ENCODE measurements around the gene HNF1B.
A peak's percentile ranks its signal among the peaks of the same experiment; 100 is the strongest.

Gene HNF1B

DNA sequence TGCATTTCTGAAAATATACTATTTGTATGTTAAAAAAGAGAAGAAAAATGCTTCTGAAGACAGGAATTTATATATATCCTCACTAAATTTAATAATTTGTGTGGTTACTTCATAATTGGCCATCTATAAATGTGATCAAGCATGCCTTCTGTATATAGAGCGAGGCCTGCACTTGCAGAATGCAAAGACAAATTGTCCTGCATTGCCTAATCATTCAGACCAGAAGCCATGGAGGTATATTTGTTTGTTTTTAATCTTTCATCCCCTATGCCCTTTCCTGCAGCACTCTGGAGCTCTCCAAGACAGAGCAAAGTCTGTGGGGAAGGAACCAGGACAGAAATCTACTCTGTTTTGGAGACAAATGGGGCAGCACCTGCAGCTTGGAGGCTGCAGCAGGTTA is 77.8 kb downstream of the HNF1B start:
- Histone ChIP-seq H3K9ac (ENCODE audit: low read length) (no peak overlapping the region), H3K4me3 (ENCODE audit: low read length) (no peak overlapping the region), H3K27ac (ENCODE audit: low read depth, low read length) (no peak overlapping the region), H3K36me3 (ENCODE audit: control insufficient read depth, insufficient read depth, low read length) (no peaks in the 10 kb centered on the region), H3K4me1 (ENCODE audit: control insufficient read depth, insufficient read depth, low read length) (no peaks in the 10 kb centered on the region), H3K27me3 (ENCODE audit: control insufficient read depth, insufficient read depth, low read length) (no peaks in the 10 kb centered on the region)

DNA sequence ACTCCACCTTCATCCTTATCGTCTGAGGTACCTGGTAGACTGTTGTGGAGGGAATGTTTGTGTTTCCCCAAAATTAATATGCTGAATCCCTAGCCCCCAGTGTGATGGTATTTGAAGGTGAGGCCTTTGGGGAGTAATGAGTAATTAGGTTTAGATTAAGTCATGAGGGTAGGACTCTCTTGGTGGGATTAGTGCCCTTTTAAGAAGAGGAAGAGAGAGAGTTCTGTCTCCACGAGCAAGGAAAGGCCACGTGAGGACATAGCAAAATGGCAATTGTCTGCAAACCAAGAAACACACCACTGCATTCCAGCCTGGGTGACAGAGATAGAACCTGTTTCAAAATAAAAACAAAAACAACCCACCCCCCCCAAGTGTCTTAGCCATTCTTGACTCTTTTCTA is 80.6 kb downstream of the HNF1B start:
- Histone ChIP-seq H3K27ac (ENCODE audit: low read depth, low read length) (no peak overlapping the region), H3K27me3 (ENCODE audit: control insufficient read depth, insufficient read depth, low read length) (no peaks in the 10 kb centered on the region), H3K36me3 (ENCODE audit: control insufficient read depth, insufficient read depth, low read length) (no peaks in the 10 kb centered on the region), H3K4me1 (ENCODE audit: control insufficient read depth, insufficient read depth, low read length) (no peaks in the 10 kb centered on the region), H3K4me3 (ENCODE audit: low read length) (no peak overlapping the region), H3K9ac (ENCODE audit: low read length) (no peak overlapping the region)

DNA sequence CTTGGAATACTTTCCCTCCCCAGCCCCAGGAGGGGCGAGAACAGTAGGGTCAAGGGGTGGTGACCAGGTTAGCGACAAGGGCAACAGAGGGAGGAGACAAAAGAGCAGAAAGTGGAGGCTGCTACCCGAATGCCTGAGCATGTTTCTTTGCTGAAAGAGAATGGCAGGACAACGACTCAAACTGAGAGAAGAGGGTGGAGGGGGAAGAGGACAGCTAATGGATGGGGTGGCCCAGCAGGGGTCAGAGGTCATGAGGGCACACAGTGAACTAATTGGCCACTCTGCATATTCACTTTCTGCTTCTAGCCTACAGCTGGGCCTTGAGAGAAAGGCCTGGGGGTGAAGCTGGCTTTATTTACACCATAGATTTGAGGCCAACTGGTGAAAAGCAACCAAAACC is 82.5 kb downstream of the HNF1B start:
- Histone ChIP-seq H3K4me1 (ENCODE audit: control insufficient read depth, insufficient read depth, low read length) (no peaks in the 10 kb centered on the region), H3K27me3 (ENCODE audit: control insufficient read depth, insufficient read depth, low read length) (no peaks in the 10 kb centered on the region), H3K9ac (ENCODE audit: low read length) (no peak overlapping the region), H3K36me3 (ENCODE audit: control insufficient read depth, insufficient read depth, low read length) (no peaks in the 10 kb centered on the region), H3K27ac (ENCODE audit: low read depth, low read length) (no peak overlapping the region), H3K4me3 (ENCODE audit: low read length) (no peak overlapping the region)

DNA sequence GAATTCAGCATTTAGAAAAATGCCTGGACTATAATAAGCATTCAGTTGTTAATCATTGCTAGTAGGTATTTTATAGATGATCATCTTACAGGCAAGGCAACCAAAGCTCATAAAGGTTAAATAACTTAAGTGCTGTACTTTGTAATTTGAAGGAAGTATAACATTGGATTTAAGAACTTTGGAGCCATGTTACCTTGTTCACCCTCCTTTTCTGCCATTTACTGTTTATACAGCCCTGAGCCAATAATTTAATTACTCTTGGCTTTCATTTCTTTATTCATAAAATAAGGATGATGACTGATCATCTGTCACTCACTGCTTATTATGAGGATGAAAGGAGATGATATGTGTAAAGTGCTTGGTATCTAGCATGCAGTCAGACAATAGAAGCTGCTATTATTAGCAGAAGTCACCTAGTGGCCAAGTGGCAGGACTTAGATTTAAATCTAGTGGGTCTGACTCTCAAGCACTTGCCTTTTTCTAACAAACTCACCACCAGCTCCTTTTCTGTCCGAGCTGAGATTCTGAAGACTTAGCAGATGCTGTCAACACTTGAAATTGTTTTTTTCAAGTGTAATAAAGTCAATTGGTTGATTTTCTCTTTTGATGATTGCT is 83.4 kb downstream of the HNF1B start:
- no peaks in the 10 kb centered on the region for H3K36me3 ChIP-seq (ENCODE audit: control insufficient read depth, insufficient read depth, low read length)
- no peaks in the 10 kb centered on the region for H3K27me3 ChIP-seq (ENCODE audit: control insufficient read depth, insufficient read depth, low read length)
- no peaks in the 10 kb centered on the region for H3K4me1 ChIP-seq (ENCODE audit: control insufficient read depth, insufficient read depth, low read length)

DNA sequence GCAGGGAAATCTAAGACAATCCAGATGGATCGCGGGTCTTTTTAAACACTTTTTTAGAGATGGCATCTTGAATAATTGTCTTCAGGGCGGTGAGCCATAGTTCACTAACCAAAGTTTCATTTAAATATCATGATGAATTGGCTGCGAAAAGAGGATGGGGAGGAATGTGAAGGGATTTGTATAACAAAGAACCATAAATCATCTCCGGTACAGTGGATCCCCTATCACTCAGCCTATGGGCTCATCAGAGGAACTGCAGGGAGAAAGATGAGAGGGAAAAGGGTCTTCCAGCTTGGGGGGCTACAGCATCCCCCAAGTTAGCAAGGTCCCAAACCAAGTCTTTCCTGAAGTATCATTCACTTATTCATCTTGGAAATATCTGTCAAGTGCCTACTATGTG is 84.9 kb downstream of the HNF1B start:
- Histone ChIP-seq H3K4me1 (ENCODE audit: control insufficient read depth, insufficient read depth, low read length) (no peaks in the 10 kb centered on the region), H3K36me3 (ENCODE audit: control insufficient read depth, insufficient read depth, low read length) (no peaks in the 10 kb centered on the region), H3K27me3 (ENCODE audit: control insufficient read depth, insufficient read depth, low read length) (no peaks in the 10 kb centered on the region), H3K4me3 (ENCODE audit: low read length) (no peak overlapping the region), H3K9ac (ENCODE audit: low read length) (no peak overlapping the region), H3K27ac (ENCODE audit: low read depth, low read length) (no peak overlapping the region)

More for the DNA sequence above, 83.4 kb downstream of the HNF1B start:
- Histone ChIP-seq H3K27ac (ENCODE audit: low read depth, low read length) (no peak overlapping the region), H3K9ac (ENCODE audit: low read length) (no peak overlapping the region), H3K4me3 (ENCODE audit: low read length) (no peak overlapping the region)

DNA sequence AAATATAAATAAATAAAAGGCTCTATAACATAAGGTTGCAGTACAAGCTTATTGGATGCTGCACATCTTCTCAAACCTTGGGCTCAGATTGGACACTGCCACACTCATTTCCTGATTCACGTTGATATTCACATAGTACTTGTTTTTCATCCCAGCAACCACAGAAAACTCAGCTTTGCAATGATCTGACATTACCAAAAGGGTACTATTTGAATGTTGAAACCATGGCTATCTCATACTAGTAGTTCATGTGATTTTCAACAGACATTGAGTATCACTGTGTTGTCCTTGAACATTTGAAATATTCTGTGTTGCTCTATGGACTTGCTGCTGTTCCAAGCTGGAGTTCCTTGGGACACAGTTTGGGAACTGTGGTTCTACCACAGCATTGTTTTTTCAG is 87.7 kb downstream of the HNF1B start:
- no peaks in the 10 kb centered on the region for H3K36me3 ChIP-seq (ENCODE audit: control insufficient read depth, insufficient read depth, low read length)
- no peak overlapping the region for H3K4me3 ChIP-seq (ENCODE audit: low read length)
- no peak overlapping the region for H3K27ac ChIP-seq (ENCODE audit: low read depth, low read length)
- no peaks in the 10 kb centered on the region for H3K27me3 ChIP-seq (ENCODE audit: control insufficient read depth, insufficient read depth, low read length)
- H3K9ac ChIP-seq (ENCODE audit: low read length): no peak overlapping the region
- no peaks in the 10 kb centered on the region for H3K4me1 ChIP-seq (ENCODE audit: control insufficient read depth, insufficient read depth, low read length)

DNA sequence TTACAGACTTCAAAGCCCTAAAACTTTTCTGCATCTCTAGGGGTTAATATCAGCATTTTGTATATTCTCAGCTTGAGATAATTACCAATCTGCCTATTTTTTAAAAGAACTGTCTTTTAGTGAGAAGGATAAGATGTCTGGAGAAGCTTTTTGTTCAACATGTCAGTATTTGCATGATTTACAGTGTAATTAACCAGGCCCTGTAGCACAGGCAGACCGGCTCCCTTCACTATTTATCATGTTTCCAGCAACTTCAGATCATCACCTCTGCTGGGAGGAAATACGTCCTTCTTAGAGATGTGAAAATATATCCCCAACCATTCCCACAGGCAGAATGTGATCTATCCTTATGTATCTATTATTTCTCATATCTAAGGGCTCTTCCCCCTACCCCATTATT is 93.0 kb downstream of the HNF1B start:
- no peak overlapping the region for H3K4me3 ChIP-seq (ENCODE audit: low read length)
- H3K36me3 ChIP-seq (ENCODE audit: control insufficient read depth, insufficient read depth, low read length): no peaks in the 10 kb centered on the region
- no peaks in the 10 kb centered on the region for H3K27me3 ChIP-seq (ENCODE audit: control insufficient read depth, insufficient read depth, low read length)

DNA sequence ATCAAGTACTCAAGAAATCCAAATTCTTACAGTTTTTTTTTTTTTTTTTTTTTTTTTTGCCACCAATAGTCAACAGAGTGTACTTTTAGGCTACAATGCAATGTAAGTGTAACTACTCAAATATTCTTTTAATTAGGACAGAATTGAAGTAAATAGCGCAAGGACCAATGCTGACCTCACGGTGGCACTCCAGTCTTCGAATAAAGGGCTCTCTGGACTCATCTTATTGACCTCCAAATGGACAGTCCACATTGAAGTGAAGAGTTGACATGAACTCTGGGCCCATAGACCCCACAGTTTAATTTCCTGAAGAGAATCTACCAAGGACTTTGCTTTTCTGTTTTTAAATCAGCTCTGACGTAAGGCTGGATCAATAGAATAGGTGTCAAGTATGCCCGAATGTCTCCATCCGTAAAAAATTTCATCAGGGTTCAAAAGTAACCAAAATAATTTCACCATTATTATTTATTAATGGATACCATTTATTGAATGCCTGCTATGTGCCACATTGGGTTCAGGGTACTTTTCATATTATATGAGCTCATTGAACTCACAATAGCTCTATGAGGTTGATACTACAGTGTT is 94.3 kb downstream of the HNF1B start:
- no peak overlapping the region for H3K27ac ChIP-seq (ENCODE audit: low read depth, low read length)
- no peaks in the 10 kb centered on the region for H3K27me3 ChIP-seq (ENCODE audit: control insufficient read depth, insufficient read depth, low read length)
- no peaks in the 10 kb centered on the region for H3K4me1 ChIP-seq (ENCODE audit: control insufficient read depth, insufficient read depth, low read length)
- no peak overlapping the region for H3K9ac ChIP-seq (ENCODE audit: low read length)
- no peaks in the 10 kb centered on the region for H3K36me3 ChIP-seq (ENCODE audit: control insufficient read depth, insufficient read depth, low read length)
- H3K4me3 ChIP-seq (ENCODE audit: low read length): no peak overlapping the region

More for the DNA sequence above, 93.0 kb downstream of the HNF1B start:
- Histone ChIP-seq H3K27ac (ENCODE audit: low read depth, low read length) (no peak overlapping the region), H3K4me1 (ENCODE audit: control insufficient read depth, insufficient read depth, low read length) (no peaks in the 10 kb centered on the region), H3K9ac (ENCODE audit: low read length) (no peak overlapping the region)

DNA sequence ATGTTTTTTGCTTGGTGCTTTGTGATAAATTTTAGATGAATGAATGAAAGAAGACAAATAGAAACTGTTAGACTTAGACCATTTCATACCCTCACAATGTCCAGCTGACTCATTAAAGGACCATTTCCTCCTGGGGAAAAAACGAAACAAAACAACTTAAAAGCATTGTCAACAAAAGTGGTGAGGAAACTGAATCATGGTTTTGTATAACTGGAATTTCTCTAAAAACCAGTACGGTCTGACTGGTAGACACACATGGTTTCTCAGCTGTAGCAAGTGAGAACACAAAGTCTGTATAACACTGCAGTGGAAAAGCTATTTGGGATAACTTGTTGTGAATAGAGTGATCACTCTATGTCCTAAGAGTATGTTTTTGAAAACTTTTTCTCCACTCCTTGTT is 96.3 kb downstream of the HNF1B start:
- Histone ChIP-seq H3K4me1 (ENCODE audit: control insufficient read depth, insufficient read depth, low read length) (no peaks in the 10 kb centered on the region), H3K27ac (ENCODE audit: low read depth, low read length) (no peak overlapping the region), H3K4me3 (ENCODE audit: low read length) (no peak overlapping the region), H3K27me3 (ENCODE audit: control insufficient read depth, insufficient read depth, low read length) (no peaks in the 10 kb centered on the region), H3K9ac (ENCODE audit: low read length) (no peak overlapping the region), H3K36me3 (ENCODE audit: control insufficient read depth, insufficient read depth, low read length) (no peaks in the 10 kb centered on the region)

DNA sequence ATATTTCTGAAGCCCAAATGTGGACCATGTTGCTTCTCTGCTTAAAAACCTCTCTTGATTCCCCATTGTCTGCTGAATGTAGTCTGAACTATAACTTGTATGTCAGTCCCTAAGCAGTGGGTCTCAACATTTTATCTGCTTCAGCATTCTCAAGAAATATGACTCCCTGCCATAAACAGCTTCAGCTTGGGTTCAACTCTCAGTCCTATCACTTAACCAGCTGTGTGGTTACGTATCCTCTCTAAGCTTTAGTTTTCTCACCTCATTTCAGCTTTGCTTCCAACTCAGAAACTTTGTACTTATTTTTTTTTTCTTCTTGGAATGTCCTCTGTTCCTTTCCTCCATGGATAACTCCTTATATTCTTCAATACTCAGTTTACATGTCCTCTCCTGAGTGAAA is 97.0 kb downstream of the HNF1B start:
- no peaks in the 10 kb centered on the region for H3K27me3 ChIP-seq (ENCODE audit: control insufficient read depth, insufficient read depth, low read length)
- no peak overlapping the region for H3K4me3 ChIP-seq (ENCODE audit: low read length)
- H3K27ac ChIP-seq (ENCODE audit: low read depth, low read length): no peak overlapping the region
- H3K9ac ChIP-seq (ENCODE audit: low read length): no peak overlapping the region
- H3K4me1 ChIP-seq (ENCODE audit: control insufficient read depth, insufficient read depth, low read length): no peaks in the 10 kb centered on the region
- no peaks in the 10 kb centered on the region for H3K36me3 ChIP-seq (ENCODE audit: control insufficient read depth, insufficient read depth, low read length)

DNA sequence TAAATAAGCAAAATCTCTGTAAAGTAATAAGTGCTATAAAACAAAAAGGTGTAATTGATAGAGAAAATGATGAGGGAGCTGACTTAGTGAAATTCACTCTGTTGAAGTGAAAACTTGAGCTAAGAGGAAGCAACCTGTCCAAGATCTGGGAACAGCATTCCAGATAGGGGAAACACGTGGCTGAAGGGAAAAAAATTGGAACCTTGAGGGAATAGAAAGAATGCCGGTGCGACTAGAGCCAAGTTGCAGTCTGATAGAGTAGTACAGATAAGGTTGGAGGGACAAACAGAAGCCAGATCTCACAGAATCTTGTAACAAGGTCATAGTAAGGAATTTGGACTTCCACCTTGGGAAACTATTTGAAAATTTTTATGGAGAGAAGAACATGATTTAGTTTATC is 101.0 kb downstream of the HNF1B start:
- Histone ChIP-seq H3K27ac (ENCODE audit: low read depth, low read length) (no peak overlapping the region), H3K4me3 (ENCODE audit: low read length) (peak overlapping the region; percentile 85), H3K27me3 (ENCODE audit: control insufficient read depth, insufficient read depth, low read length) (no peaks in the 10 kb centered on the region), H3K36me3 (ENCODE audit: control insufficient read depth, insufficient read depth, low read length) (peaks cover 3% of the 10 kb centered on the region), H3K9ac (ENCODE audit: low read length) (no peak overlapping the region), H3K4me1 (ENCODE audit: control insufficient read depth, insufficient read depth, low read length) (peaks cover 6% of the 10 kb centered on the region)

DNA sequence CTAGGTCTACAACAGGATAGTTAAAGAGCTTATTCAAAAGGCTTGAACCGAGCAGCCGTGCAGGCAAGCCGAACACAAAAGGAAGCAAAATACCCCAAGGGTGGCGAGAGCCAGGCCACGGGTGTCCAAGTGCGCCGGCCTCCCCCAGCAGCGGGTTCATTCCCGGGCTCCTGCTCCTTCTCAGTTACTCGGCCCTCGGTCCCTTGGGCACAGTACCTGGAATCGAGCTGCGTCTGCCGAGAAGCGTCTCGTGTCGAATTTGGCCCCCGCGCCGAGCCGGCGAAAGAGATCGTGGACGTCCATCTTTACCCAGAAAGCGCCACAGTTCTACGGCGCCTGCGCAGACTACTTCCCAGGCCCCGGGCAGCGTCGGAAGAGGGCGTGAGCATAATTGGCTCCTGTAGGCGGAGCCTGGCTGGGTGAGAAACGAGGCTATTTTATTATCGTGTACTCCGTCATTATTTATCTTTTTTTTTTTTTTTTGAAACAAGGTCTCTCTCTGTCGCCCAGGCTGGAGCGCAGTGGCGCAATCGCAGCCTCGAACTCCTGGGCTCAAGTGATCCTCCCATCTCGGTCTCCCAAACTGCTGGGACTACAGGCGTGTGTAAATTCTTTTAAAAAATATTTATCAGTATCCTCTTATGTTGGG is 101.6 kb downstream of the HNF1B start, which contains the start of gene DDX52:
Gene DDX52, minus strand, starts transcription at position 329 of the 649 bp plus-strand sequence. Its CDS starts 26 bp downstream, at position 303.
- Histone ChIP-seq H3K9ac (ENCODE audit: low read length) (peak within 1 kb of the TSS; percentile 87), H3K27ac (ENCODE audit: low read depth, low read length) (peak within 1 kb of the TSS; percentile 89), H3K36me3 (ENCODE audit: control insufficient read depth, insufficient read depth, low read length) (peaks cover 3% of the 10 kb centered on the region), H3K27me3 (ENCODE audit: control insufficient read depth, insufficient read depth, low read length) (no peaks in the 10 kb centered on the region), H3K4me1 (ENCODE audit: control insufficient read depth, insufficient read depth, low read length) (peaks cover 6% of the 10 kb centered on the region), H3K4me3 (ENCODE audit: low read length) (peak within 1 kb of the TSS; percentile 85)

DNA sequence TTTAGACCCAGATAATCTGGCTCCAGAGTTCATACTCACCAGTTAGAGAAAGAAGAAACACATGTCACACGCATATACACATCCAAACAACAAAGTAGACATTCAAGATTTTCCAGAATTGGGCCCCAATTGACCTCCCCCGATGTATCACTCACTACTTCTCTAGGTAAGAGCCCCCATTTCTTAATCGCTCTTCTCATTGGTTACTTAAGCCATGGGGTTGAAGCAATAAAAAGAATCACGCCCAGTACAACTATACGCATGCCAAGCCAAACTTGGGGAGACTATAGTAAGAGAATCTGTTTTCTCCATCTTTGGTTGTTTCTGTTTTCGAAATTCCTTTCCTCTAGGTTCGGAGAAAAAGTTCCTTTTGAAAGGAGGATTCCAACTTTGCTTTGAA is 102.2 kb downstream of the HNF1B start:
- peak overlapping the region; percentile 85 for H3K4me3 ChIP-seq (ENCODE audit: low read length)
- H3K27ac ChIP-seq (ENCODE audit: low read depth, low read length): peak overlapping the region; percentile 89
- peaks cover 6% of the 10 kb centered on the region for H3K4me1 ChIP-seq (ENCODE audit: control insufficient read depth, insufficient read depth, low read length)
- H3K9ac ChIP-seq (ENCODE audit: low read length): peak overlapping the region; percentile 87
- H3K27me3 ChIP-seq (ENCODE audit: control insufficient read depth, insufficient read depth, low read length): no peaks in the 10 kb centered on the region
- peaks cover 3% of the 10 kb centered on the region for H3K36me3 ChIP-seq (ENCODE audit: control insufficient read depth, insufficient read depth, low read length)

Data from rectal smooth muscle tissue (tissue), 1 donor.